Endothelial cell of umbilical vein (primary cell): ENCODE measurements around the gene SMOC1. TPM values are rescaled to one million over a fixed set of nuclear protein-coding genes. Genes with fewer than 3 reads are reported as not detected.

Experiments used
- BruUV-seq: library from RNA; stranded (reverse); fragments of 400-500 nt; replicated peaks from 2 replicates; lab custom pipeline; 2021; lab: Mats Ljungman, UMichigan
- CTCF ChIA-PET: fragments of 300-600, 350-600 bp; sonication (Branson Sonifier 250); formaldehyde crosslinking; loops from one replicate; lab custom pipeline; 2021; ENCODE audit warnings: antibody characterized with exemption, inconsistent platforms; lab: Charles Lee
- POLR2A ChIA-PET: fragments of 300-600, 350-600 bp; sonication (Branson Sonifier 250); formaldehyde crosslinking; loops from one replicate; lab custom pipeline; 2021; ENCODE audit warnings: antibody characterized with exemption, inconsistent platforms; lab: Charles Lee
- DNase-seq: peaks from one replicate; pipeline ENCODE4 v3.0.0-alpha.2; 2011; ENCODE audit warnings: low read depth, low spot score
- FAIRE-seq: peaks from 2 replicates; lab custom pipeline; 2011; peaks lifted over from hg19 to GRCh38; lab: Jason Lieb, UNC
- H2AFZ ChIP-seq: 2 replicates; pipeline ENCODE4 v1.6.0; 2012; ENCODE audit warnings: low read depth, low read length, control low read depth, inconsistent platforms
- H3K27ac ChIP-seq: 2 replicates; pipeline ENCODE4 v1.5.1; 2011; ENCODE audit warnings: low read depth, mild to moderate bottlenecking, control low read depth, low read length, moderate library complexity; ENCODE audit not compliant: insufficient read depth
- H3K27me3 ChIP-seq, 2 experiments: 2 replicates each; pipeline versions ENCODE4 v1.6.0 to v1.6.1; 2011; ENCODE audit warnings: low read length in 2 of 2, mixed read lengths in 1 of 2; ENCODE audit not compliant: control insufficient read depth in 2 of 2, insufficient read depth in 2 of 2
- H3K36me3 ChIP-seq, 2 experiments: 2 replicates in 1 of 2; 3 replicates in 1 of 2; pipeline ENCODE4 v1.5.1; 2011; ENCODE audit warnings: low read length in 2 of 2, mild to moderate bottlenecking in 1 of 2, moderate library complexity in 1 of 2; ENCODE audit not compliant: control insufficient read depth in 2 of 2, insufficient read depth in 2 of 2; ENCODE audit errors: extremely low read depth in 1 of 2
- H3K4me1 ChIP-seq: 3 replicates; pipeline ENCODE4 v1.5.1; 2011; ENCODE audit warnings: mild to moderate bottlenecking, low read length; ENCODE audit not compliant: control insufficient read depth, insufficient read depth; ENCODE audit errors: extremely low read depth
- H3K4me2 ChIP-seq: 2 replicates; pipeline ENCODE4 v1.6.1; 2011; ENCODE audit warnings: low read length, control low read depth, mixed read lengths; ENCODE audit not compliant: insufficient read depth
- H3K4me3 ChIP-seq, 3 experiments: fragments of 200-600 bp in 1 of 3; sonication (generic), shearing (Covaris generic) in 1 of 3; replicated peaks in 1 of 3; 2 replicates each; pipeline ENCODE4 v1.5.1; 2011 to 2016; ENCODE audit warnings: control low read depth in 3 of 3, low read length in 3 of 3, mild to moderate bottlenecking in 2 of 3, inconsistent platforms in 1 of 3, low read depth in 1 of 3, moderate library complexity in 1 of 3; ENCODE audit not compliant: insufficient read depth in 1 of 3
- H3K79me2 ChIP-seq: 2 replicates; pipeline ENCODE4 v1.6.0; 2012; ENCODE audit warnings: low read length, inconsistent platforms; ENCODE audit not compliant: control insufficient read depth, insufficient read depth
- H3K9ac ChIP-seq: replicated peaks from 2 replicates; pipeline ENCODE3; 2011; ENCODE audit warnings: low read length, control low read depth; ENCODE audit not compliant: insufficient read depth; ENCODE audit errors: extremely low read depth
- H3K9me1 ChIP-seq: replicated peaks from 3 replicates; pipeline ENCODE4 v1.6.0; 2011; ENCODE audit warnings: mild to moderate bottlenecking, low read length; ENCODE audit not compliant: control insufficient read depth, insufficient read depth; ENCODE audit errors: extremely low read depth
- H3K9me3 ChIP-seq: replicated peaks from 2 replicates; pipeline ENCODE4 v1.5.1; 2012; ENCODE audit warnings: low read length, inconsistent platforms; ENCODE audit not compliant: control insufficient read depth, insufficient read depth
- H4K20me1 ChIP-seq: replicated peaks from 2 replicates; pipeline ENCODE3; 2011; ENCODE audit warnings: mild to moderate bottlenecking, low read length; ENCODE audit not compliant: control insufficient read depth, insufficient read depth; ENCODE audit errors: extremely low read depth
- EZH2 ChIP-seq: IDR thresholded peaks from 2 replicates; pipeline ENCODE4 v1.6.1; 2012; ENCODE audit warnings: borderline replicate concordance, low read depth, mild to moderate bottlenecking, moderate library complexity, low read length, inconsistent platforms; ENCODE audit not compliant: severe bottlenecking
- FOS ChIP-seq: IDR thresholded peaks from 2 replicates; pipeline ENCODE4 v1.6.1; 2011; ENCODE audit warnings: mild to moderate bottlenecking, low read length, moderate library complexity, borderline replicate concordance; ENCODE audit not compliant: insufficient read depth
- GATA2 ChIP-seq: IDR thresholded peaks from 2 replicates; pipeline ENCODE4 v1.7.0; 2011; ENCODE audit warnings: low read depth, mild to moderate bottlenecking, moderate library complexity, mixed read lengths, low read length; ENCODE audit not compliant: insufficient read length, insufficient read depth
- JUN ChIP-seq: IDR thresholded peaks from 2 replicates; pipeline ENCODE4 v1.6.1; 2011; ENCODE audit warnings: borderline replicate concordance, low read depth; ENCODE audit not compliant: insufficient read length, insufficient read depth
- MYC ChIP-seq: IDR thresholded peaks from one replicate; pipeline ENCODE4 v1.6.1; 2011; ENCODE audit warnings: mild to moderate bottlenecking, low read depth, low read length
- POLR2A ChIP-seq: IDR thresholded peaks from 2 replicates; pipeline ENCODE4 v1.6.1; 2012; ENCODE audit warnings: low read depth, mild to moderate bottlenecking, control low read depth, low read length
- POLR2AphosphoS5 ChIP-seq: IDR thresholded peaks from 2 replicates; pipeline ENCODE4 v1.6.1; 2012; ENCODE audit warnings: low read depth, mild to moderate bottlenecking, control low read depth, low read length, moderate library complexity; ENCODE audit not compliant: insufficient read depth
- dilution Hi-C: fragments of 300-500 bp; cut with MboI; formaldehyde crosslinking; loops from one replicate; pipeline ENCODE4 v1.15.0; 2019; ENCODE audit warnings: low sequenced_read_pairs; ENCODE audit not compliant: extremely low pct_ligation_motif_present
- intact Hi-C: fragments of 100-400 bp; cut with micrococcal nuclease; formaldehyde crosslinking; loops from one replicate; pipeline ENCODE4 v1.10.0; 2022
- polyA plus RNA-seq, 4 experiments: library from polyadenylated mRNA; depleted of rRNA in 3 of 4; stranded (reverse) in 3 of 4; unstranded in 1 of 4; fragments of >200 nt; gene quantifications; 2 replicates each; pipeline versions ENCODE4 v1.2.1 to v1.2.3, GENCODE V29; 2011 to 2012; ENCODE audit warnings: missing spikeins in 1 of 4
- total RNA-seq: library from RNA; stranded (reverse); gene quantifications from 2 replicates; pipeline ENCODE4 v1.2.3, GENCODE V29; 2021
- TF ChIP-seq, protein P1 (sequence below), 2 donors: IDR thresholded peaks; 1 replicate in 1 of 2; 2 replicates in 1 of 2; pipeline ENCODE4 v1.5.1; 2011; ENCODE audit warnings: low read length in 2 of 2, mild to moderate bottlenecking in 2 of 2, moderate library complexity in 2 of 2, control low read depth in 1 of 2, inconsistent platforms in 1 of 2, low read depth in 1 of 2; ENCODE audit not compliant: insufficient read depth in 1 of 2; ENCODE audit errors: extremely low read depth in 1 of 2
- TF ChIP-seq, protein P2 (sequence below): IDR thresholded peaks from 2 replicates; pipeline ENCODE4 v1.6.1; 2011; ENCODE audit not compliant: insufficient read depth, insufficient read length

The SMOC1 gene
- total and polyA plus RNA-seq, 2 donors (not counting 3 experiments of a cell fraction or from before 2014, with no cell fraction given), result 0.97 to 1.1 TPM

DNA sequence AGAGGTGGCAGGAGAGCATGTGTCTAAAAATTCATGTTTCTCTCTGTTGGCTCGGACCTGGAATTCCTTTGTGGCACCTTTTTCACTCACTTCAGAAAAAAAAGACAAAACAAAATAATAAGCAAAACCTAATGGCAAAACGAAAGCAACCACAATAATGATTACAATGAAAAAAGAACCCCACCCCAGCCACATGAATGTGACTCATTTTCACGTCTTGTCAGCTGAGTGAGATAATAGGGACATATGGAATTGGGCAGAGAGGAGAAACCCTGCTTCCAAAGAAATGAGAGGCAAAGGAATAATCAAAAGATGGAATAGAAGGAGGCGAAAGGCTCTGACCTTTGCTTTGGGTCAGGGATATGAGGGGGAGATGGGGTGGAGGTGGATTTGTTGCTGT is 166.1 kb downstream of the SMOC1 start:
- no TSS peak for BruUV-seq
- ChIA-PET POLR2A (no interaction called here), CTCF (interaction anchor here (1.2 to 2.1 kb wide), 4 partner anchors 29 to 1810 kb away, joined by 3 to 20 read pairs (median 6); no protein-coding TSS in a partner anchor)
- no peak overlapping the region for H3K27ac ChIP-seq
- DNase-seq (no peak), FAIRE-seq (no peak)
- no peak overlapping the region for H3K9ac ChIP-seq
- H3K27me3 ChIP-seq, result peaks cover 0 to 4% of the 10 kb centered on the region in 2 experiments
- no peaks in the 10 kb centered on the region for H3K79me2 ChIP-seq
- H3K36me3 ChIP-seq, result no peaks in the 10 kb centered on the region
- TF ChIP-seq JUN, result no peak
- TF ChIP-seq, protein P1, sequence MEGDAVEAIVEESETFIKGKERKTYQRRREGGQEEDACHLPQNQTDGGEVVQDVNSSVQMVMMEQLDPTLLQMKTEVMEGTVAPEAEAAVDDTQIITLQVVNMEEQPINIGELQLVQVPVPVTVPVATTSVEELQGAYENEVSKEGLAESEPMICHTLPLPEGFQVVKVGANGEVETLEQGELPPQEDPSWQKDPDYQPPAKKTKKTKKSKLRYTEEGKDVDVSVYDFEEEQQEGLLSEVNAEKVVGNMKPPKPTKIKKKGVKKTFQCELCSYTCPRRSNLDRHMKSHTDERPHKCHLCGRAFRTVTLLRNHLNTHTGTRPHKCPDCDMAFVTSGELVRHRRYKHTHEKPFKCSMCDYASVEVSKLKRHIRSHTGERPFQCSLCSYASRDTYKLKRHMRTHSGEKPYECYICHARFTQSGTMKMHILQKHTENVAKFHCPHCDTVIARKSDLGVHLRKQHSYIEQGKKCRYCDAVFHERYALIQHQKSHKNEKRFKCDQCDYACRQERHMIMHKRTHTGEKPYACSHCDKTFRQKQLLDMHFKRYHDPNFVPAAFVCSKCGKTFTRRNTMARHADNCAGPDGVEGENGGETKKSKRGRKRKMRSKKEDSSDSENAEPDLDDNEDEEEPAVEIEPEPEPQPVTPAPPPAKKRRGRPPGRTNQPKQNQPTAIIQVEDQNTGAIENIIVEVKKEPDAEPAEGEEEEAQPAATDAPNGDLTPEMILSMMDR (IDR thresholded peaks at IDR 0.05; ENCODE audit: extremely low read depth in 1 of 2, insufficient read depth in 1 of 2, low read depth in 1 of 2, low read length in 2 of 2), result no peak
- TF ChIP-seq POLR2AphosphoS5, result no peak
- TF ChIP-seq, protein P2, sequence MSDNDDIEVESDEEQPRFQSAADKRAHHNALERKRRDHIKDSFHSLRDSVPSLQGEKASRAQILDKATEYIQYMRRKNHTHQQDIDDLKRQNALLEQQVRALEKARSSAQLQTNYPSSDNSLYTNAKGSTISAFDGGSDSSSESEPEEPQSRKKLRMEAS, result no peak
- no peak for TF ChIP-seq POLR2A
- TF ChIP-seq GATA2, result no peak
- TF ChIP-seq EZH2, result no peak
- TF ChIP-seq MYC, result no peak
- TF ChIP-seq FOS, result no peak
- dilution Hi-C loops (no loop called here), intact Hi-C loops (no loop called here)
- no peaks in the 10 kb centered on the region for H3K9me3 ChIP-seq
- H3K4me1 ChIP-seq, result no peaks in the 10 kb centered on the region
- H2AFZ ChIP-seq, result no peak overlapping the region
- no peak overlapping the region for H3K4me2 ChIP-seq
- no peaks in the 10 kb centered on the region for H3K9me1 ChIP-seq
- no peaks in the 10 kb centered on the region for H4K20me1 ChIP-seq
- no peak overlapping the region for H3K4me3 ChIP-seq
